ENCODE results near the gene LRP1.

Gene LRP1

GRCh38 chr12:57175428-57176138 lies 47.3 kb downstream of the LRP1 start:
- Histone ChIP-seq H2AFZ (ENCODE audit: low read length) (no peak overlapping the region), H3K4me3 (ENCODE audit: low read length, poor library complexity, severe bottlenecking) (no peak overlapping the region), H4K20me1 (ENCODE audit: insufficient read depth, low read length, poor library complexity, severe bottlenecking) (no peaks in the 10 kb centered on the region), H3F3A (ENCODE audit: low read depth) (no peaks in the 10 kb centered on the region), H3K9me3 (ENCODE audit: insufficient read depth, low read depth, low read length) (no peaks in the 10 kb centered on the region), H3K36me3 (ENCODE audit: insufficient read depth, low read length) (no peaks in the 10 kb centered on the region), H3K9me2 (replicated peaks; ENCODE audit: low read depth, low read length) (no peaks in the 10 kb centered on the region), H3K27me3 (ENCODE audit: insufficient read depth, low read length, poor library complexity, severe bottlenecking) (no peaks in the 10 kb centered on the region), H3K4me2 (ENCODE audit: low read depth, low read length, poor library complexity, severe bottlenecking) (no peak overlapping the region), H3K4me1 (ENCODE audit: insufficient read depth, low read length, poor library complexity, severe bottlenecking) (no peaks in the 10 kb centered on the region), H3K79me2 (ENCODE audit: insufficient read depth, low read length) (no peaks in the 10 kb centered on the region), H3K9ac (ENCODE audit: low read depth, low read length, poor library complexity, severe bottlenecking) (no peak overlapping the region)
- TF ChIP-seq EZH2phosphoT487 (IDR thresholded peaks at IDR 0.05; ENCODE audit: borderline replicate concordance) (no peak), CTCF (conservative IDR thresholded peaks at IDR 0.05; ENCODE audit: low read length) (peak; percentile 72)

GRCh38 chr12:57176139-57176477 lies 47.8 kb downstream of the LRP1 start:
- Histone ChIP-seq H3K4me1 (ENCODE audit: insufficient read depth, low read length, poor library complexity, severe bottlenecking) (no peaks in the 10 kb centered on the region), H3K9me3 (ENCODE audit: insufficient read depth, low read depth, low read length) (no peaks in the 10 kb centered on the region), H4K20me1 (ENCODE audit: insufficient read depth, low read length, poor library complexity, severe bottlenecking) (no peaks in the 10 kb centered on the region), H3F3A (ENCODE audit: low read depth) (no peaks in the 10 kb centered on the region), H2AFZ (ENCODE audit: low read length) (no peak overlapping the region), H3K79me2 (ENCODE audit: insufficient read depth, low read length) (no peaks in the 10 kb centered on the region), H3K36me3 (ENCODE audit: insufficient read depth, low read length) (no peaks in the 10 kb centered on the region), H3K4me2 (ENCODE audit: low read depth, low read length, poor library complexity, severe bottlenecking) (no peak overlapping the region), H3K4me3 (ENCODE audit: low read length, poor library complexity, severe bottlenecking) (no peak overlapping the region), H3K27me3 (ENCODE audit: insufficient read depth, low read length, poor library complexity, severe bottlenecking) (no peaks in the 10 kb centered on the region), H3K9ac (ENCODE audit: low read depth, low read length, poor library complexity, severe bottlenecking) (no peak overlapping the region), H3K9me2 (replicated peaks; ENCODE audit: low read depth, low read length) (no peaks in the 10 kb centered on the region)
- TF ChIP-seq EZH2phosphoT487 (IDR thresholded peaks at IDR 0.05; ENCODE audit: borderline replicate concordance): no peak
- TF ChIP-seq CTCF (conservative IDR thresholded peaks at IDR 0.05; ENCODE audit: low read length): peak; percentile 36; the same call in 1 of the 2 replicates

GRCh38 chr12:57176846-57177245 lies 48.6 kb downstream of the LRP1 start:
- Histone ChIP-seq H3K9me2 (replicated peaks; ENCODE audit: low read depth, low read length) (no peaks in the 10 kb centered on the region), H3K27me3 (ENCODE audit: insufficient read depth, low read length, poor library complexity, severe bottlenecking) (no peaks in the 10 kb centered on the region), H3K36me3 (ENCODE audit: insufficient read depth, low read length) (no peaks in the 10 kb centered on the region), H3K79me2 (ENCODE audit: insufficient read depth, low read length) (no peaks in the 10 kb centered on the region), H3K4me2 (ENCODE audit: low read depth, low read length, poor library complexity, severe bottlenecking) (no peak overlapping the region), H2AFZ (ENCODE audit: low read length) (no peak overlapping the region), H3K9ac (ENCODE audit: low read depth, low read length, poor library complexity, severe bottlenecking) (no peak overlapping the region), H3F3A (ENCODE audit: low read depth) (no peaks in the 10 kb centered on the region), H3K4me1 (ENCODE audit: insufficient read depth, low read length, poor library complexity, severe bottlenecking) (no peaks in the 10 kb centered on the region), H3K9me3 (ENCODE audit: insufficient read depth, low read depth, low read length) (no peaks in the 10 kb centered on the region), H4K20me1 (ENCODE audit: insufficient read depth, low read length, poor library complexity, severe bottlenecking) (no peaks in the 10 kb centered on the region), H3K4me3 (ENCODE audit: low read length, poor library complexity, severe bottlenecking) (no peak overlapping the region)
- no peak for TF ChIP-seq CTCF (conservative IDR thresholded peaks at IDR 0.05; ENCODE audit: low read length)
- no peak for TF ChIP-seq EZH2phosphoT487 (IDR thresholded peaks at IDR 0.05; ENCODE audit: borderline replicate concordance)

All from Loucy (cell line).